Progenitor cell of endocrine pancreas (in vitro differentiated cells): ENCODE measurements around the gene FHL1. TPM values are rescaled to one million over a fixed set of nuclear protein-coding genes. Genes with fewer than 3 reads are reported as not detected.

Experiments
- DNase-seq: peaks from one replicate; pipeline ENCODE4 v3.0.0; 2021; ENCODE audit warnings: low spot score; ENCODE audit not compliant: unreplicated experiment
- H3K27ac Mint-ChIP-seq: 2 replicates; pipeline ENCODE4 v1.8.0; 2021; ENCODE audit warnings: mild to moderate bottlenecking, moderate library complexity, mixed read lengths
- H3K27me3 Mint-ChIP-seq: 2 replicates; pipeline ENCODE4 v1.8.0; 2021; ENCODE audit warnings: mixed read lengths
- H3K36me3 Mint-ChIP-seq: 2 replicates; pipeline ENCODE4 v1.8.0; 2022; ENCODE audit warnings: mixed read lengths; ENCODE audit not compliant: insufficient read depth
- H3K4me1 Mint-ChIP-seq: 2 replicates; pipeline ENCODE4 v1.8.0; 2021; ENCODE audit warnings: low read depth, mixed read lengths
- H3K4me3 Mint-ChIP-seq: 2 replicates; pipeline ENCODE4 v1.8.0; 2021; ENCODE audit warnings: low read depth, mild to moderate bottlenecking, moderate library complexity, mixed read lengths
- H3K9me3 Mint-ChIP-seq: 2 replicates; pipeline ENCODE4 v1.8.0; 2021; ENCODE audit warnings: low read depth, mixed read lengths
- CTCF ChIP-seq: fragments of 200-600 bp; sonication (generic); IDR thresholded peaks from one replicate; pipeline ENCODE4 v1.5.0; 2021; ENCODE audit warnings: antibody characterized with exemption, mild to moderate bottlenecking; ENCODE audit not compliant: unreplicated experiment
- total RNA-seq: library from RNA; stranded (reverse); gene quantifications from 2 replicates; pipeline ENCODE4 v1.2.1, GENCODE V29; 2021

The FHL1 gene
- total RNA-seq, 1 donor from 2014 or later, result 3.0 TPM

GRCh38 chrX:136171420-136171819 lies 24.1 kb downstream of the FHL1 start:
- Mint-ChIP-seq H3K4me3 (no peak overlapping the region), H3K4me1 (peaks cover 5% of the 10 kb centered on the region), H3K36me3 (no peaks in the 10 kb centered on the region), H3K27me3 (no peaks in the 10 kb centered on the region), H3K27ac (no peak overlapping the region), H3K9me3 (no peaks in the 10 kb centered on the region)
- no peak for TF ChIP-seq CTCF
- DNase-seq, result no peak

GRCh38 chrX:136176399-136176825 lies 29.1 kb downstream of the FHL1 start:
- DNase-seq, result no peak
- H3K9me3 Mint-ChIP-seq, result no peaks in the 10 kb centered on the region

DNA sequence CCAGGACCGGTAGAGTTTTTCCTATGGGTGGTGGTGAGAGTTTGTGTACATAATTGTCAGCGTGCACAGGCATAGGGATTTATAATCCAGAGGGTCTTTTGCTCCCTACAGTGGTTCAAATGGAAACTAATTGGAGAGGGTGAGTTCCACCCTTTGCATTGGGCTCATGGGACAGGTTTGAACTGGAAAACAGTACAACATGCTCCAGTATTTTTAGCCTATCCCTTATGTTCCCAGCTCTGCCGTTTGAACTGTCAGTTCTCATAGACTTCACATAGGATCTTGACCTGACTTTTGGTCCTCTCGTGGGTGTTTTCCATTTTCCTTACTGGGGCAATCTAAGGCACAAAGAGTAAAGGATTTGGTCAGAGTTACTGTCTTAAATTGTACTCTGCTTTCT lies 31.8 kb downstream of the FHL1 start:
- no peak for TF ChIP-seq CTCF
- H3K36me3 Mint-ChIP-seq, result no peaks in the 10 kb centered on the region
- H3K4me3 Mint-ChIP-seq, result no peak overlapping the region
- H3K9me3 Mint-ChIP-seq, result no peaks in the 10 kb centered on the region
- peaks cover 3% of the 10 kb centered on the region for H3K4me1 Mint-ChIP-seq
- no peaks in the 10 kb centered on the region for H3K27me3 Mint-ChIP-seq
- H3K27ac Mint-ChIP-seq, result no peak overlapping the region
- DNase-seq, result no peak

More at GRCh38 chrX:136176399-136176825, 29.1 kb downstream of the FHL1 start:
- H3K36me3 Mint-ChIP-seq, result no peaks in the 10 kb centered on the region
- H3K27me3 Mint-ChIP-seq, result no peaks in the 10 kb centered on the region
- no peak overlapping the region for H3K4me3 Mint-ChIP-seq
- H3K27ac Mint-ChIP-seq, result no peak overlapping the region
- no peak for TF ChIP-seq CTCF
- peaks cover 3% of the 10 kb centered on the region for H3K4me1 Mint-ChIP-seq

- no peaks in the 10 kb centered on the region for H3K27me3 Mint-ChIP-seq
- TF ChIP-seq CTCF, result no peak
- no peak overlapping the region for H3K27ac Mint-ChIP-seq
- DNase-seq, result no peak
- H3K4me3 Mint-ChIP-seq, result no peak overlapping the region
- H3K36me3 Mint-ChIP-seq, result no peaks in the 10 kb centered on the region
- H3K9me3 Mint-ChIP-seq, result peaks cover 3% of the 10 kb centered on the region
- H3K4me1 Mint-ChIP-seq, result no peaks in the 10 kb centered on the region
Observed at GRCh38 chrX:136182414-136182813, 35.1 kb downstream of the FHL1 start.

DNA sequence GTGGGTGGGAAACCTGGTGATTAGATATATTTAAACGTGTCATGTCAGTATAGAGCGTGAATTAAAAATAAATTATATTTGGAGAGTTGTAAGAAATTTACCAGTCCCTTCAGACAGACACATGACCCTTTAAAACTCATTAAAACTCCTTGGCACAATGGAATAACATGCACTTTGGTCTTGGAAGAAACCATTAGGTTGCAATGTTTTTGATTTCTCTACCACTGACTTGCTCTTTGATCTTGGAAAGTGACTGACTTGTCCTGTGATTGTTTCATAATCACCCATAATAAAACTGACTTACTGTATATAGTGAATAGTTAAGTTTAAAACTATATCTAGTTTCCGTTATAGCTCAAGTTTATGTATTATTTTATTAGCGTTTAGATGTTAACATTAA lies 35.8 kb downstream of the FHL1 start:
- no peaks in the 10 kb centered on the region for H3K4me1 Mint-ChIP-seq
- no peak for TF ChIP-seq CTCF
- no peak overlapping the region for H3K4me3 Mint-ChIP-seq
- no peaks in the 10 kb centered on the region for H3K27me3 Mint-ChIP-seq
- H3K36me3 Mint-ChIP-seq, result no peaks in the 10 kb centered on the region
- H3K9me3 Mint-ChIP-seq, result peaks cover 5% of the 10 kb centered on the region
- no peak for DNase-seq
- H3K27ac Mint-ChIP-seq, result no peak overlapping the region
